ENCODE results near the gene CSMD2. TPM values are rescaled to one million over a fixed set of nuclear protein-coding genes. Genes with fewer than 3 reads are reported as not detected.

CSMD2 gene
- total and polyA plus RNA-seq, 7 experiments from 2014 or later = 0.02 TPM; not detected in 6

DNA sequence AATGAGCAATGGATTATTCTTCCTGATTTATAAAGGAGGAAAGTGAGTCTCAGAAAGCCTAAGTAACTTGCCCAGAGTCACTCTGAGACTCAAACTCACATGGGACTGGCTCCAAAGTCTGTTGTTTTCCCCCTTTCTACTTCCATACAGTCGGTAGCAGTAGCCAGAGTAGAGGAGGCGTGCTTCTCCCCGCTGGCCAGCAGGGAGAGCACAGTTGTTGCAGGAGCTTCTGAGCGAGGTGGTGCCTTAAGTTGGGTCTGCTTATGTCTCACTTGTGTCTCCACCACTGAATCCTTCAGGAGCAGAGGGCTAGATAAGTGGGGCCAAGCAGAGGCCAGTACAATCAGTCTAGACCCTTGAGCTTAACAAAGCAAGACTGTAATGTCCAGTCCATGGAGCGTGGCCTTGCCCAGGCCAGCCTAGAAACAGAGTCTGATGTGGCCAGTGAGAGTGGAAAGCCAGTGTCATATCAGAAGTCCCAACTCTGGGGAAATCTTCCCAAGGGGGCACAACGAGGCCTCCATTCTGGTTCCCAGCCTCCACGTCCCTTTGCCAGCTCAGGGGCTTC lies 510.7 kb downstream of the CSMD2 start:
- Mint-ChIP-seq H3K27me3 (peaks cover 0 to 9% (median 3%) of the 10 kb centered on the region in 5 donors), H3K4me3 (no peak overlapping the region), H3K36me3 (no peaks in the 10 kb centered on the region), H3K27ac (no peak overlapping the region), H3K4me1 (no peaks in the 10 kb centered on the region), H3K9me3 (no peaks in the 10 kb centered on the region)
- H3K27me3 ChIP-seq (ENCODE audit: control insufficient read depth in 2 of 2, insufficient read depth in 2 of 2, low read length in 2 of 2) = no peaks in the 10 kb centered on the region
- CTCF ChIA-PET = interaction anchor here (0.6 kb wide), 1 partner anchor 1032 kb away, joined by 3 read pairs; no protein-coding TSS in a partner anchor
- no peak for DNase-seq
- H3K27ac ChIP-seq (ENCODE audit: low read depth, low read length) = no peak overlapping the region
- no peaks in the 10 kb centered on the region for H3K36me3 ChIP-seq (ENCODE audit: control insufficient read depth in 2 of 3, insufficient read depth in 3 of 3, low read length in 3 of 3)
- H3K4me3 ChIP-seq (ENCODE audit: low read length) = no peak overlapping the region
- H3K9me3 ChIP-seq (ENCODE audit: control insufficient read depth in 2 of 3, low read length in 3 of 3) = no peaks in the 10 kb centered on the region
- POLR2A ChIA-PET = no interaction called here
- H3K4me1 ChIP-seq (ENCODE audit: control insufficient read depth in 2 of 2, insufficient read depth in 2 of 2, low read length in 2 of 2) = no peaks in the 10 kb centered on the region
- ATAC-seq = no peak
- intact Hi-C loops (cut with micrococcal nuclease) = no loop called here

DNA sequence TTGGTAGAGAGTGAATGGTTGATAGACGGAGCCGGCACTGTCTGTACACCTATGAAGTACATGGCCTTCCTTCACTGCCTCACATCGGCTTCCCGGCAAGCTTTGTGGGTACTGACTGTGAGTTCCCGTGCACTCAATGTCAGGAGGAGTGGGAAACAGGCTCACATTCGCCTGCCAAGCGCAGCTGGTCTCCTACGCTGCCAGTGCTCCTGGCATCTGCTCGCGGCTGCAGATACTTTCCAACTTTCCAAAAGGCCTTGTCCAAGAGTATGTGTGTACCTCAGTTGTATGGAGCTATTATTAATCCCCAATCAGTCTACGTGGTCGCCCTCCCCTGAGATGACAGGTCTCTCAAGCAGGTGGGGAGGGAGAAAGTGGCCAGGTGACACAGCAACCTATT lies 511.8 kb downstream of the CSMD2 start:
- no peak overlapping the region for H3K27ac Mint-ChIP-seq
- CTCF ChIA-PET = no interaction called here
- intact Hi-C loops (cut with micrococcal nuclease) = no loop called here
- no peak overlapping the region for H3K4me3 Mint-ChIP-seq
- ATAC-seq (no peak), DNase-seq (no peak)
- no peaks in the 10 kb centered on the region for H3K9me3 ChIP-seq (ENCODE audit: control insufficient read depth in 2 of 3, low read length in 3 of 3)
- no peaks in the 10 kb centered on the region for H3K36me3 ChIP-seq (ENCODE audit: control insufficient read depth in 2 of 3, insufficient read depth in 3 of 3, low read length in 3 of 3)
- H3K4me1 ChIP-seq (ENCODE audit: control insufficient read depth in 2 of 2, insufficient read depth in 2 of 2, low read length in 2 of 2) = no peaks in the 10 kb centered on the region
- POLR2A ChIA-PET = no interaction called here
- peaks cover 0 to 3% of the 10 kb centered on the region in 2 donors for H3K27me3 ChIP-seq (ENCODE audit: control insufficient read depth in 2 of 2, insufficient read depth in 2 of 2, low read length in 2 of 2)
- no peak overlapping the region for H3K4me3 ChIP-seq (ENCODE audit: low read length)
- H3K36me3 Mint-ChIP-seq = no peaks in the 10 kb centered on the region
- no peaks in the 10 kb centered on the region for H3K4me1 Mint-ChIP-seq
- H3K27me3 Mint-ChIP-seq = peaks cover 0 to 9% (median 0%) of the 10 kb centered on the region in 5 donors
- no peaks in the 10 kb centered on the region for H3K9me3 Mint-ChIP-seq
- no peak overlapping the region for H3K27ac ChIP-seq (ENCODE audit: low read depth, low read length)

DNA sequence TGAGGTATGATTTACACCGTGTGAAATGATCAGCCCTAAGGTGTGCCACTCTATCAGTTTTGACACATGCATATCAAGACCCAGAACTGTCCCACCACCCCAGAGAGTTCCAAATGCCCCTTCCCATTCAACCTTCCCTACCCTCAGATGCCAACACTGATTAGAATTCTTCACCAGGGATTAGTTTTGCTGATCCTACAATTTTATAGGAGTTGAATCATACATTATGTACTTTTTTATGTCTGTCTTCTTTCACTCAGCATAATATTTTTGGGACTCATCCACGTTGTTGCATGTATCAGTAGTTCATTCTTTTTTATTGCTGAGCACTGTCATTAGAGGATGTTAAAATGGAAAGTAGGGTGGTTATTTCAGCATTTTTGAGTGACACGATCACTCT lies 514.3 kb downstream of the CSMD2 start:
- ATAC-seq = no peak
- H3K36me3 ChIP-seq (ENCODE audit: control insufficient read depth in 2 of 3, insufficient read depth in 3 of 3, low read length in 3 of 3) = no peaks in the 10 kb centered on the region
- POLR2A ChIA-PET = no interaction called here
- H3K4me3 ChIP-seq (ENCODE audit: low read length) = no peak overlapping the region
- no peak overlapping the region for H3K27ac ChIP-seq (ENCODE audit: low read depth, low read length)
- no peaks in the 10 kb centered on the region for H3K36me3 Mint-ChIP-seq
- H3K27ac Mint-ChIP-seq = no peak overlapping the region
- H3K4me1 Mint-ChIP-seq = no peaks in the 10 kb centered on the region
- H3K27me3 ChIP-seq (ENCODE audit: control insufficient read depth in 2 of 2, insufficient read depth in 2 of 2, low read length in 2 of 2) = peaks cover 0 to 3% of the 10 kb centered on the region in 2 donors
- CTCF ChIA-PET = no interaction called here
- no peaks in the 10 kb centered on the region for H3K9me3 Mint-ChIP-seq
- intact Hi-C loops (cut with micrococcal nuclease) = no loop called here
- no peaks in the 10 kb centered on the region for H3K4me1 ChIP-seq (ENCODE audit: control insufficient read depth in 2 of 2, insufficient read depth in 2 of 2, low read length in 2 of 2)
- no peak overlapping the region for H3K4me3 Mint-ChIP-seq
- DNase-seq = no peak
- no peaks in the 10 kb centered on the region for H3K9me3 ChIP-seq (ENCODE audit: control insufficient read depth in 2 of 3, low read length in 3 of 3)
- H3K27me3 Mint-ChIP-seq = peaks cover under 1 to 16% (median 12%) of the 10 kb centered on the region in 5 donors

- Histone ChIP-seq H3K36me3 (ENCODE audit: control insufficient read depth in 2 of 3, insufficient read depth in 3 of 3, low read length in 3 of 3) (no peaks in the 10 kb centered on the region), H3K27me3 (ENCODE audit: control insufficient read depth in 2 of 2, insufficient read depth in 2 of 2, low read length in 2 of 2) (peaks cover 0 to 3% of the 10 kb centered on the region in 2 donors), H3K4me3 (ENCODE audit: low read length) (no peak overlapping the region), H3K27ac (ENCODE audit: low read depth, low read length) (no peak overlapping the region), H3K4me1 (ENCODE audit: control insufficient read depth in 2 of 2, insufficient read depth in 2 of 2, low read length in 2 of 2) (no peaks in the 10 kb centered on the region), H3K9me3 (ENCODE audit: control insufficient read depth in 2 of 3, low read length in 3 of 3) (no peaks in the 10 kb centered on the region)
- intact Hi-C loops (cut with micrococcal nuclease) = no loop called here
- Mint-ChIP-seq H3K27ac (no peak overlapping the region), H3K4me1 (no peaks in the 10 kb centered on the region), H3K4me3 (no peak overlapping the region), H3K36me3 (no peaks in the 10 kb centered on the region), H3K27me3 (peaks cover 0 to 18% (median 12%) of the 10 kb centered on the region in 5 donors), H3K9me3 (no peaks in the 10 kb centered on the region)
- ChIA-PET POLR2A (no interaction called here), CTCF (no interaction called here)
- no peak for ATAC-seq
- no peak for DNase-seq
Measured at GRCh38 chr1:33649759-33650158, 515.3 kb downstream of the CSMD2 start.

- H3K27me3 ChIP-seq (ENCODE audit: control insufficient read depth in 2 of 2, insufficient read depth in 2 of 2, low read length in 2 of 2) = no peaks in the 10 kb centered on the region
- no peak overlapping the region for H3K4me3 ChIP-seq (ENCODE audit: low read length)
- DNase-seq = no peak
- CTCF ChIA-PET = no interaction called here
- intact Hi-C loops (cut with micrococcal nuclease) = no loop called here
- POLR2A ChIA-PET = no interaction called here
- Mint-ChIP-seq H3K36me3 (no peaks in the 10 kb centered on the region), H3K4me1 (no peaks in the 10 kb centered on the region), H3K27ac (no peak overlapping the region), H3K27me3 (peaks cover 0 to 62% (median 39%) of the 10 kb centered on the region in 5 donors), H3K4me3 (no peak overlapping the region), H3K9me3 (no peaks in the 10 kb centered on the region)
- H3K4me1 ChIP-seq (ENCODE audit: control insufficient read depth in 2 of 2, insufficient read depth in 2 of 2, low read length in 2 of 2) = no peaks in the 10 kb centered on the region
- H3K36me3 ChIP-seq (ENCODE audit: control insufficient read depth in 2 of 3, insufficient read depth in 3 of 3, low read length in 3 of 3) = no peaks in the 10 kb centered on the region
- no peaks in the 10 kb centered on the region for H3K9me3 ChIP-seq (ENCODE audit: control insufficient read depth in 2 of 3, low read length in 3 of 3)
- ATAC-seq = no peak
- H3K27ac ChIP-seq (ENCODE audit: low read depth, low read length) = no peak overlapping the region
Measured at GRCh38 chr1:33643216-33643615, 521.8 kb downstream of the CSMD2 start.

DNA sequence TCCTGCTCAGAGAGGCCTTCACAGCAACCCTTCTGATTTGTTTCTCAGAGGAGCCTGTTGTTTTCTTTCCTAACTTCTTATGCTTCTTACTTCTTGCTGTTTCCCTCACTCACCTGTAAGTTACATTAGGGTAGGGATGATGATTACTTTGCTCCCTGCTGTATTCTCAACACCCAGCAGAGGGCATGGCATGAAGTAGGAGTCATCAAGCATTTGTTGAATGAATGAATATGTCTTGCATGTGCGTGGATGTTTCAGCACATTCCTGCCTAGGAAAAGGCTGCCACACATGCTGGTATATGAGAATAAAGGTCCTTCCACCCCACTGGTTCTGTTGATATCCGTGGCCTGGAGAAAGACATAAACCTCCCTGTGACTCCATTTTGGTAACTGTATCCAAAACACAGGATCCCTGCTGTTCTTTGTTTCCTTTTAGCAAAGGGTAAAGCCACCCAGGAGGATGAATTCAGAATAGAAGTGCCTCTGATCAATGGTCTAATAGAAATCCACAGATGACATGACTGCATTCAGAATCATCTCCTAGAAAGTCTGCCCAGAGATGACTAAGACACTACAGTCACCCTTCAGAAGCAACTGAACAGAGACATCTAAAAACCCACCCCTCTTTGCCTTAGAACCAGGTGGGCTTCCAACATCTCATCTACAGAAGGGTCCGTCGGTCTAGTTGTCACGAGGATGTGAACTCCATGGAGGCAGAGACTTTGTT lies 523.8 kb downstream of the CSMD2 start:
- Histone ChIP-seq H3K27me3 (ENCODE audit: control insufficient read depth in 2 of 2, insufficient read depth in 2 of 2, low read length in 2 of 2) (no peaks in the 10 kb centered on the region), H3K9me3 (ENCODE audit: control insufficient read depth in 2 of 3, low read length in 3 of 3) (no peaks in the 10 kb centered on the region), H3K27ac (ENCODE audit: low read depth, low read length) (no peak overlapping the region), H3K36me3 (ENCODE audit: control insufficient read depth in 2 of 3, insufficient read depth in 3 of 3, low read length in 3 of 3) (no peaks in the 10 kb centered on the region), H3K4me1 (ENCODE audit: control insufficient read depth in 2 of 2, insufficient read depth in 2 of 2, low read length in 2 of 2) (no peaks in the 10 kb centered on the region), H3K4me3 (ENCODE audit: low read length) (no peak overlapping the region)
- Mint-ChIP-seq H3K27ac (no peak overlapping the region), H3K4me3 (no peak overlapping the region), H3K36me3 (no peaks in the 10 kb centered on the region), H3K27me3 (peaks cover 0 to 61% (median 36%) of the 10 kb centered on the region in 5 donors), H3K4me1 (no peaks in the 10 kb centered on the region), H3K9me3 (no peaks in the 10 kb centered on the region)
- ChIA-PET CTCF (no interaction called here), POLR2A (no interaction called here)
- ATAC-seq = no peak
- DNase-seq = no peak
- intact Hi-C loops (cut with micrococcal nuclease) = no loop called here

DNA sequence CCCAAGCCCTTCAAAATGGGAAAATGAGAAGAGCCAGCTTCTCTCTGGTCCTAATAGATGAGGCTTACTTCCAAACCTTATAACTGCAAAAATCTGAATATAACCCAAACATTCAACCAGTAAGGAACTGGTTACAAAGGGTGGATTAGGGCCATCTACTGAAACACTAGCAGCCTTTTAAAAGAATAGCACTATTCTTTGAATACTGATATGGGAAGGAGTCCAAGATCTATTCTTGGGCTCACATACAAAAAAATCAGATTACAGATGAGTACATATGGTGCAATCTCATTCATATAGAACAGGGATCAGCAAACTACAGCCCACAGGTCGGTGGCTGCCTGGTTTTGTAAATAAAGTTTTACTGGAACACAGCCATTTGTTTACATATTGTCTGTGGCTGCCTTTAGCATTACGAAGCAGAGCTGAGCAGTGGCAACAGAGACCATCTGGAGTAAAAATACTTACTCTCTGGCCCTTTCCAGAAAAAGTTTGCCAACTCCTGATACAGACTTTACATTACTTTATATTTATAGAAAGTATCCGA lies 524.8 kb downstream of the CSMD2 start:
- H3K36me3 Mint-ChIP-seq = no peaks in the 10 kb centered on the region
- no peaks in the 10 kb centered on the region for H3K27me3 ChIP-seq (ENCODE audit: control insufficient read depth in 2 of 2, insufficient read depth in 2 of 2, low read length in 2 of 2)
- H3K4me1 Mint-ChIP-seq = no peaks in the 10 kb centered on the region
- H3K4me3 Mint-ChIP-seq = no peak overlapping the region
- intact Hi-C loops (cut with micrococcal nuclease) = no loop called here
- no peak overlapping the region for H3K4me3 ChIP-seq (ENCODE audit: low read length)
- no peaks in the 10 kb centered on the region for H3K4me1 ChIP-seq (ENCODE audit: control insufficient read depth in 2 of 2, insufficient read depth in 2 of 2, low read length in 2 of 2)
- peaks cover 0 to 53% (median 31%) of the 10 kb centered on the region in 5 donors for H3K27me3 Mint-ChIP-seq
- no peaks in the 10 kb centered on the region for H3K9me3 ChIP-seq (ENCODE audit: control insufficient read depth in 2 of 3, low read length in 3 of 3)
- DNase-seq (no peak), ATAC-seq (no peak)
- no peak overlapping the region for H3K27ac ChIP-seq (ENCODE audit: low read depth, low read length)
- no peaks in the 10 kb centered on the region for H3K9me3 Mint-ChIP-seq
- CTCF ChIA-PET = interaction anchor here (0.7 kb wide), 1 partner anchor 12 kb away, joined by 4 read pairs; no protein-coding TSS in a partner anchor
- POLR2A ChIA-PET = no interaction called here
- H3K36me3 ChIP-seq (ENCODE audit: control insufficient read depth in 2 of 3, insufficient read depth in 3 of 3, low read length in 3 of 3) = no peaks in the 10 kb centered on the region
- H3K27ac Mint-ChIP-seq = no peak overlapping the region
